Measurements from ENCODE around the gene UGT8. TPM values are rescaled to one million over a fixed set of nuclear protein-coding genes. Genes with fewer than 3 reads are reported as not detected.

The UGT8 gene
- total RNA-seq, 4 donors from 2014 or later, result under 0.01 to 0.69 (median 0.15) TPM

DNA sequence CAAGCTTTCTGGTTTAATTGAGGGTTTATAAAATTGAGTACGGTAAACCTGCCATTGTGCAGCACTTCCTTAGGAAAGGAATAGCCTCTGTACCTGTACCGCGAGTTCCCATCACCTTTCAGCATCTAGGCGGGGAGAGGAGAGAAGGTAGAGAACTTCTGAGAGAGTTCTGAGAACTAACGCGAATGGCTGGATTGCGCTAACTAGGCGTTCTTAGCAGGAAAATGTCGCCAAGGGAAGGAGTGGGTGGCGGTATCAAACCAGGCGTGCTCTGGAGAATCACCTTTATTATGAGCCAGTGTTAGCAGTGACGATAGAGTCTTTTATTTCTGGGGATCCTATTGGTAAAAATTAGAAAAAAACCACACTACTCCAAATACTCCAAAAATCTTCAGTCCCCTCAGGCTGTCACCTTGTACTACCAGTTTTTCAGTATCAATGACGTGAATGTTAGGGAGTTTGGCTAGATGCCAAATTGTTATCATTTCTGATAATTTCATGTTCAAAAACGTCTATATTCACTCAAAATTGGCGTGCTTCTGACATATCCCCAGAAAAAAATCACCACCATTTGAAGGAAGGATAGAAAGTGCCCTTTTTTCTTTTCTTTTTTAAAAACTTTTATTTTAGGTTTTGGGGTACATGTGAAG, 1.4 kb downstream of the UGT8 start:
- 21% methylated on average over 15 of the region's 15 CpGs for WGBS
- no peaks in the 10 kb centered on the region for H3K9me3 ChIP-seq
- no peaks in the 10 kb centered on the region for H3K36me3 ChIP-seq
- H3K27me3 ChIP-seq, result peaks cover 0 to 42% (median 6%) of the 10 kb centered on the region in 4 donors
- peaks cover 0 to 23% (median 23%) of the 10 kb centered on the region in 4 donors for H3K4me1 ChIP-seq
- peak overlapping the region; percentile 54 to 60 (median 56) for H3K4me3 ChIP-seq
- no peak for TF ChIP-seq POLR2A (IDR thresholded peaks at IDR 0.05; ENCODE audit: low read depth)
- no peak for TF ChIP-seq EP300 (IDR thresholded peaks at IDR 0.05)
- TF ChIP-seq, protein P1, sequence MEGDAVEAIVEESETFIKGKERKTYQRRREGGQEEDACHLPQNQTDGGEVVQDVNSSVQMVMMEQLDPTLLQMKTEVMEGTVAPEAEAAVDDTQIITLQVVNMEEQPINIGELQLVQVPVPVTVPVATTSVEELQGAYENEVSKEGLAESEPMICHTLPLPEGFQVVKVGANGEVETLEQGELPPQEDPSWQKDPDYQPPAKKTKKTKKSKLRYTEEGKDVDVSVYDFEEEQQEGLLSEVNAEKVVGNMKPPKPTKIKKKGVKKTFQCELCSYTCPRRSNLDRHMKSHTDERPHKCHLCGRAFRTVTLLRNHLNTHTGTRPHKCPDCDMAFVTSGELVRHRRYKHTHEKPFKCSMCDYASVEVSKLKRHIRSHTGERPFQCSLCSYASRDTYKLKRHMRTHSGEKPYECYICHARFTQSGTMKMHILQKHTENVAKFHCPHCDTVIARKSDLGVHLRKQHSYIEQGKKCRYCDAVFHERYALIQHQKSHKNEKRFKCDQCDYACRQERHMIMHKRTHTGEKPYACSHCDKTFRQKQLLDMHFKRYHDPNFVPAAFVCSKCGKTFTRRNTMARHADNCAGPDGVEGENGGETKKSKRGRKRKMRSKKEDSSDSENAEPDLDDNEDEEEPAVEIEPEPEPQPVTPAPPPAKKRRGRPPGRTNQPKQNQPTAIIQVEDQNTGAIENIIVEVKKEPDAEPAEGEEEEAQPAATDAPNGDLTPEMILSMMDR (IDR thresholded peaks at IDR 0.05), result no peak
- TF ChIP-seq POLR2AphosphoS5 (IDR thresholded peaks at IDR 0.05), result no peak
- DNase-seq (ENCODE audit: extremely low spot score), result no peak
- no peak overlapping the region for H3K27ac ChIP-seq (replicated peaks in 1 of 4)
- intact Hi-C loops (cut with DNase I), result no loop called here

GRCh38 chr4:114600672-114601071, 2.1 kb downstream of the UGT8 start:
- intact Hi-C loops (cut with DNase I), result no loop called here
- Histone ChIP-seq H3K27ac (replicated peaks in 1 of 4) (no peak overlapping the region), H3K27me3 (peaks cover 0 to 40% (median 6%) of the 10 kb centered on the region in 4 donors), H3K9me3 (no peaks in the 10 kb centered on the region), H3K36me3 (no peaks in the 10 kb centered on the region), H3K4me1 (peaks cover 0 to 23% (median 23%) of the 10 kb centered on the region in 4 donors), H3K4me3 (no peak overlapping the region)
- no peak for DNase-seq (ENCODE audit: extremely low spot score)
- TF ChIP-seq EP300 (IDR thresholded peaks at IDR 0.05) (no peak), POLR2A (IDR thresholded peaks at IDR 0.05; ENCODE audit: low read depth) (no peak), POLR2AphosphoS5 (IDR thresholded peaks at IDR 0.05) (no peak)
- TF ChIP-seq, protein P1 (IDR thresholded peaks at IDR 0.05), result no peak
- 94% methylated on average over 1 of the region's 1 CpG for WGBS

- Histone ChIP-seq H3K36me3 (no peaks in the 10 kb centered on the region), H3K27me3 (peaks cover 0 to 34% (median 6%) of the 10 kb centered on the region in 4 donors), H3K27ac (replicated peaks in 1 of 4) (no peak overlapping the region), H3K4me3 (no peak overlapping the region), H3K9me3 (no peaks in the 10 kb centered on the region), H3K4me1 (peaks cover 0 to 23% (median 23%) of the 10 kb centered on the region in 4 donors)
- intact Hi-C loops (cut with DNase I), result no loop called here
- no peak for DNase-seq (ENCODE audit: extremely low spot score)
- 84% methylated on average over 5 of the region's 5 CpGs for WGBS
- TF ChIP-seq, protein P1 (IDR thresholded peaks at IDR 0.05), result no peak
- TF ChIP-seq POLR2AphosphoS5 (IDR thresholded peaks at IDR 0.05), result no peak
- TF ChIP-seq POLR2A (IDR thresholded peaks at IDR 0.05; ENCODE audit: low read depth), result no peak
- no peak for TF ChIP-seq EP300 (IDR thresholded peaks at IDR 0.05)
Observed at GRCh38 chr4:114601304-114602052, 2.9 kb downstream of the UGT8 start.

- H3K9me3 ChIP-seq, result no peaks in the 10 kb centered on the region
- intact Hi-C loops (cut with DNase I), result no loop called here
- no peak overlapping the region for H3K4me3 ChIP-seq
- DNase-seq (ENCODE audit: extremely low spot score), result no peak
- peaks cover 0 to 15% (median 15%) of the 10 kb centered on the region in 4 donors for H3K4me1 ChIP-seq
- H3K27ac ChIP-seq (replicated peaks in 1 of 4), result no peak overlapping the region
- no peak for TF ChIP-seq EP300 (IDR thresholded peaks at IDR 0.05)
- TF ChIP-seq, protein P1 (IDR thresholded peaks at IDR 0.05), result no peak
- no peak for TF ChIP-seq POLR2A (IDR thresholded peaks at IDR 0.05; ENCODE audit: low read depth)
- TF ChIP-seq POLR2AphosphoS5 (IDR thresholded peaks at IDR 0.05), result no peak
- H3K36me3 ChIP-seq, result no peaks in the 10 kb centered on the region
- H3K27me3 ChIP-seq, result peaks cover 0 to 17% (median 6%) of the 10 kb centered on the region in 4 donors
- WGBS, result 85% methylated on average over 5 of the region's 5 CpGs
Observed at GRCh38 chr4:114603497-114603896, 4.9 kb downstream of the UGT8 start.

Data from esophagus muscularis mucosa (tissue), 4 donors.